HepG2 (cell line): ENCODE measurements around the gene CIART. TPM values are rescaled to one million over a fixed set of nuclear protein-coding genes. Genes with fewer than 3 reads are reported as not detected.

Source experiments
- ARID4A ChIP-seq: sonication (generic); formaldehyde crosslinking; IDR thresholded peaks from 2 replicates; pipeline ENCODE4 v1.5.0; 2020; ENCODE audit warnings: mild to moderate bottlenecking, missing genetic modification reagents, borderline replicate concordance
- CREBL2 ChIP-seq: sonication (generic); formaldehyde crosslinking; IDR thresholded peaks from 2 replicates; pipeline ENCODE4 v1.8.1; 2023; ENCODE audit warnings: missing genetic modification reagents, mild to moderate bottlenecking, borderline replicate concordance
- GMEB1 ChIP-seq: sonication (generic); formaldehyde crosslinking; IDR thresholded peaks from 2 replicates; pipeline ENCODE4 v1.5.1; 2020; ENCODE audit warnings: missing genetic modification reagents, mild to moderate bottlenecking, borderline replicate concordance
- HMG20A ChIP-seq: IDR thresholded peaks from 2 replicates; pipeline ENCODE4 v1.6.1; 2016; ENCODE audit warnings: borderline replicate concordance
- HNRNPUL1 ChIP-seq: fragments of 200-400 bp; formaldehyde crosslinking; IDR thresholded peaks from 2 replicates; pipeline ENCODE4 v1.6.1; 2017; ENCODE audit warnings: low read depth, mild to moderate bottlenecking, low read length, moderate library complexity
- PBX2 ChIP-seq: IDR thresholded peaks from 2 replicates; pipeline ENCODE4 v1.6.1; 2016; ENCODE audit warnings: control low read depth
- SCMH1 ChIP-seq: sonication (generic); formaldehyde crosslinking; IDR thresholded peaks from 2 replicates; pipeline ENCODE4 v1.9.0; 2021; ENCODE audit warnings: missing genetic modification reagents, mild to moderate bottlenecking, borderline replicate concordance
- SIN3B ChIP-seq: fragments of 150-350 bp; IDR thresholded peaks from 2 replicates; pipeline ENCODE4 v1.6.1; 2014; ENCODE audit warnings: low read length
- SNAPC5 ChIP-seq: sonication (generic); formaldehyde crosslinking; IDR thresholded peaks from 2 replicates; pipeline ENCODE4 v1.8.1; 2023; ENCODE audit warnings: mild to moderate bottlenecking, missing genetic modification reagents, borderline replicate concordance
- TAF1 ChIP-seq: sonication (generic); formaldehyde crosslinking; IDR thresholded peaks from 2 replicates; pipeline ENCODE4 v1.4.0; 2020; ENCODE audit warnings: missing genetic modification reagents
- U2AF2 ChIP-seq: fragments of 200-400 bp; formaldehyde crosslinking; IDR thresholded peaks from 2 replicates; pipeline ENCODE4 v1.6.1; 2017; ENCODE audit warnings: low read depth, mild to moderate bottlenecking, low read length
- ZNF101 ChIP-seq: sonication (generic); formaldehyde crosslinking; IDR thresholded peaks from 2 replicates; pipeline ENCODE4 v1.4.0; 2020; ENCODE audit warnings: mild to moderate bottlenecking, low read depth, missing genetic modification reagents, borderline replicate concordance
- ZNF224 ChIP-seq: sonication (generic); formaldehyde crosslinking; IDR thresholded peaks from 2 replicates; pipeline ENCODE4 v1.5.0; 2020; ENCODE audit warnings: mild to moderate bottlenecking, missing genetic modification reagents
- ZNF7 ChIP-seq: IDR thresholded peaks from 2 replicates; pipeline ENCODE4 v1.6.1; 2016; ENCODE audit warnings: missing biosample characterization, missing genetic modification reagents
- ZNF75D ChIP-seq: sonication (generic); formaldehyde crosslinking; IDR thresholded peaks from 2 replicates; pipeline ENCODE4 v1.8.1; 2023; ENCODE audit warnings: missing genetic modification reagents, mild to moderate bottlenecking, borderline replicate concordance
- polyA plus RNA-seq, 8 experiments: library from polyadenylated mRNA; depleted of rRNA in 3 of 8; stranded (reverse) in 7 of 8; unstranded in 1 of 8; fragments of >200 nt; fragmentation: Illumina TruSeq in 4 of 8; extraction: Trizol in 4 of 8; gene quantifications; 2 replicates each; pipeline versions ENCODE4 v1.2.1 to v1.2.3, GENCODE V29; 2011 to 2016; ENCODE audit warnings: low read depth in 4 of 8, missing spikeins in 1 of 8, mixed read lengths in 1 of 8; ENCODE audit not compliant: insufficient read depth in 1 of 8
- total RNA-seq, 5 experiments: library from RNA; depleted of rRNA; stranded (reverse); fragments of >200 nt; fragmentation: Illumina TruSeq; extraction: Trizol; gene quantifications; 2 replicates each; pipeline ENCODE4 v1.2.3, GENCODE V29; 2016; ENCODE audit warnings: low read depth in 1 of 5
- TF ChIP-seq, protein P1 (sequence below): sonication (generic); formaldehyde crosslinking; conservative IDR thresholded peaks from 2 replicates; pipeline ENCODE4 v1.8.0; 2022; ENCODE audit warnings: low read depth, missing genetic modification reagents

Gene CIART
- total and polyA plus RNA-seq, 2 of the 13 experiments (the other 11 are each of a cell fraction or from before 2014, with no cell fraction given): 0.58 TPM; not detected in 1

GRCh38 chr1:150234566-150235293 lies 47.6 kb upstream of the CIART start (continued):
- no peak for TF ChIP-seq GMEB1
- peak; percentile 51; the same call in 1 of the 2 replicates for TF ChIP-seq ARID4A (CRISPR knock-in tag)
- no peak for TF ChIP-seq U2AF2
- TF ChIP-seq ZNF224 (CRISPR knock-in tag): no peak
- TF ChIP-seq ZNF75D (CRISPR knock-in tag): no peak
- TF ChIP-seq HNRNPUL1: no peak
- TF ChIP-seq SIN3B: 0 out of 2 replicates have a peak, but pooled peaks have one; percentile 47
- TF ChIP-seq, protein P1, sequence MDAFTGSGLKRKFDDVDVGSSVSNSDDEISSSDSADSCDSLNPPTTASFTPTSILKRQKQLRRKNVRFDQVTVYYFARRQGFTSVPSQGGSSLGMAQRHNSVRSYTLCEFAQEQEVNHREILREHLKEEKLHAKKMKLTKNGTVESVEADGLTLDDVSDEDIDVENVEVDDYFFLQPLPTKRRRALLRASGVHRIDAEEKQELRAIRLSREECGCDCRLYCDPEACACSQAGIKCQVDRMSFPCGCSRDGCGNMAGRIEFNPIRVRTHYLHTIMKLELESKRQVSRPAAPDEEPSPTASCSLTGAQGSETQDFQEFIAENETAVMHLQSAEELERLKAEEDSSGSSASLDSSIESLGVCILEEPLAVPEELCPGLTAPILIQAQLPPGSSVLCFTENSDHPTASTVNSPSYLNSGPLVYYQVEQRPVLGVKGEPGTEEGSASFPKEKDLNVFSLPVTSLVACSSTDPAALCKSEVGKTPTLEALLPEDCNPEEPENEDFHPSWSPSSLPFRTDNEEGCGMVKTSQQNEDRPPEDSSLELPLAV: no peak
- no peak for TF ChIP-seq ZNF101 (CRISPR knock-in tag)
- no peak for TF ChIP-seq PBX2
- peak; percentile 60; the same call in 1 of the 2 replicates for TF ChIP-seq TAF1 (CRISPR knock-in tag)
- no peak for TF ChIP-seq ZNF7 (CRISPR knock-in tag)
- no peak for TF ChIP-seq CREBL2 (CRISPR knock-in tag)
- TF ChIP-seq HMG20A (CRISPR knock-in tag): no peak
- no peak for TF ChIP-seq SCMH1
- no peak for TF ChIP-seq SNAPC5 (CRISPR knock-in tag)
